PFSK-1 (cell line): ENCODE data around the gene RPL41.

Experiments used
- FOXP2 ChIP-seq: optimal IDR thresholded peaks from 2 replicates; pipeline ENCODE3; 2011; ENCODE audit warnings: borderline replicate concordance, control low read depth, inconsistent platforms; ENCODE audit not compliant: insufficient read depth; ENCODE audit errors: extremely low read length, extremely low read depth
- POLR2AphosphoS5 ChIP-seq: IDR thresholded peaks from 2 replicates; pipeline ENCODE4 v1.6.1; 2012; ENCODE audit warnings: low read depth, mild to moderate bottlenecking, control low read depth, low read length, moderate library complexity
- REST ChIP-seq, 2 experiments: IDR thresholded peaks; 2 replicates each; pipeline versions ENCODE4 v1.6.1 to v1.8.0; 2011 to 2012; ENCODE audit warnings: low read depth in 2 of 2, low read length in 2 of 2, control low read depth in 1 of 2, inconsistent platforms in 1 of 2, mild to moderate bottlenecking in 1 of 2, moderate library complexity in 1 of 2; ENCODE audit not compliant: insufficient read depth in 1 of 2
- TAF1 ChIP-seq: IDR thresholded peaks from 2 replicates; pipeline ENCODE4 v1.6.1; 2012; ENCODE audit warnings: low read length, control low read depth, borderline replicate concordance; ENCODE audit not compliant: insufficient read depth

- TF ChIP-seq REST (IDR thresholded peaks at IDR 0.05; ENCODE audit: insufficient read depth in 1 of 2, low read depth in 2 of 2, low read length in 2 of 2) (no peak), TAF1 (no peak), FOXP2 (no peak), POLR2AphosphoS5 (no peak)
These were observed 47.9 kb downstream of the RPL41 start for GRCh38 chr12:56164345-56164729.
